ENCODE results near the gene AMDHD2.

AMDHD2 gene

DNA sequence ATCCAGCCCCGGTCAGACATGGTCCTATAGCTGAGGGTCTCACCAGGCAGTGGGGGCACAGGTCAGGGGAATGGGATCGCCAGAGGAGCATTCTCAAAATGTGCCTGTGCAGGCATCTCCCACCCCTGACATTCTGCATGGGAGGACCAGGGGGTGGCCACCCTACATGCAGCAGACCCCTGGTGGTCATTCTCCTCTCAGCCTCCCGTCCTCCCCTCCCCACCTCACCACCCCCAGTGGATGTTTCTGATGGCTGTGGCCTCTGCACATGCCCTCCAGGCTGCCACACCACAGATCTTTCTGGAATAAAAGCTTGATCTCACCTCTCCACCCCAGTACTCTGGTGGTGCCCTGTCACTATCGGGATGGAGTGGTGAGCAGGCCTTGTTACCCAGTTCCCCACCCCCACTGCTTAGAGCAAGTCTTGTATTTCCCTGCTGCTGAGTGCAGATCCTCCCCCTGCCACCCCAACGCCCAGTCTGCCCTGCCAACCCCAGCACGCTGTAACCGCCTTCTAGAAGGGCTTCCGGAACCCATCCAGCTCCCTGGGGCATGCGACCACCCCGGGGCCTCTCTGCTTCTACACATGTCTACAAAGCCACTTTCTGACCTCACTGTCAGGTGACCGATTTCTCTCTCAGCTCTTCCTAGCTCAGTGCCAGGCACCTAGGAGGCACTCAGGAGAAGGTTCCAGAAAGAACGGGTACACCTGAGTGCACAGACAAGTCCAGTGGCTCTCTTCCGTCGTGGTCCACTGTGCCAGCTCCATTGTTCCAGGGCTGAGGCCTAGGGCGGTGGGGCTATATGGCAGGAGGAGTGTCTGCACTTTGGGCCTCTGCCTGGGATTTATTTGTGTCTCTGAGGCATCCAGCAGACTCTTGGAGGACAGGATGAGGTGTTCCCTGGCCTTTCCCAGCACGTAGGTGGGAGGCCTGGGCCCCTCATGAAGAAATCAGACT, 36.0 kb upstream of the AMDHD2 start:
- DNase-seq, result no peak

DNA sequence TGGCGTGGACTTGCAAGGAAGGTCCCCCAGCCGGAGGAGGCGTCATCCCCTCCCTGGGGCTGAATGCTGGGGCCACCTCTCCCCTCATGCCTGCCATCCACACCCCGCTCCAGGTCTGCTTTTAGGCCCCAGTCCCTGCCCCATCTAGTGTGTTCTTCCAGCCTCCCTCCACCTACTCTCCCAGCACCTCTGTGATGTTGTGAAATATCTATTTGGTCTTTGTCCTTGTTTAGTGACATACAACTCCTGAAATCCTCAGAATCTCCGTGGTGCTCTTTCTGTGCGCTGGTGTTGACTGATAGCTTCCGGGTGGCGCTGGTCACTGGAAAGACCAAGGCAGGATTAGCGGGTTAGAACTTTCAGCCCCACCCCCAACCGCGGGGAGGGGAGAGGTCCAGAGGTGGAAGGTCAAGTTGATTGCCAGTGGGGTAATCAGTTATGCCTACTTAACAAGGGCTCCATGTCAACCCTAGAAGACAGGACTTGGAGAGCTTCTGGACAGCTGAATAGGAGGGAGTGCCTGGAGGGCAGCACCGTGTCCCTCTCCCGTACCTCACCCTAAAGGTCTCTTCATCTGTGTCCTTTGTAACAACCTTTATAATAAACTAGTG, 35.2 kb upstream of the AMDHD2 start:
- no peak for DNase-seq

DNA sequence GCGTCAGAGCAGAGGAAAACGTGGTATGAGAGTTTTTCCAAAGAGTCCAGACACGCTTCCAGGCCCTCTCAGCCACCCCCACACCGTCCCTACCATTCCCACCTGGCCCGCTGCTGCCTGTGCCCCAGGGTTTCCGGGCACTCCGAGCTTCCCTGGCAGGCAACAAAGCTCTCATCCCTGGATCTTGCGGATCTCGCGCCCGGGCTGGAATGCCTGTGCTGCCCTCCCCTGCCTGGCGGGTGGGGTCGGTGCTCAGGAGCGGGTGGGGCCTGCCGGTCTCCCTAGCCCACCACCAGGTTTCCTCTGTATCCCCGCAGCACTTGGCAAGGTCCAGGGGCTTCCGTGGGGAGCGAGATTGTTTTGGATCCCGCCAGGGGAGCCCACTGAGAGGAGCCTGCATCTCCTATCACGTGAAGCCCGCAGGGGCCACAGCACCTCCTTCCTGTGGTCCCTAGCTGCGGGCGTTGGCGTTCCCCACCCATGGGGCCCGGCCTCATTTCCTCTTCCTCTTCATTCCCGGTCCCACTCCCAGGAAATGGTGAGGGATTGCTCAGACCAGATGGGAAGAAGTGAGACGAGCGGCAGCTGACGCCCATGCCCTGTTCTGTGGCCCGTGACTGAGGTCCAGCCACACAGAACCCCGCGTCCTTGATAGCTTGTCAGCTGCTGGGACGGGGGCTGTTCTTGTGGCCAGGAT, 34.2 kb upstream of the AMDHD2 start:
- no peak for DNase-seq

DNA sequence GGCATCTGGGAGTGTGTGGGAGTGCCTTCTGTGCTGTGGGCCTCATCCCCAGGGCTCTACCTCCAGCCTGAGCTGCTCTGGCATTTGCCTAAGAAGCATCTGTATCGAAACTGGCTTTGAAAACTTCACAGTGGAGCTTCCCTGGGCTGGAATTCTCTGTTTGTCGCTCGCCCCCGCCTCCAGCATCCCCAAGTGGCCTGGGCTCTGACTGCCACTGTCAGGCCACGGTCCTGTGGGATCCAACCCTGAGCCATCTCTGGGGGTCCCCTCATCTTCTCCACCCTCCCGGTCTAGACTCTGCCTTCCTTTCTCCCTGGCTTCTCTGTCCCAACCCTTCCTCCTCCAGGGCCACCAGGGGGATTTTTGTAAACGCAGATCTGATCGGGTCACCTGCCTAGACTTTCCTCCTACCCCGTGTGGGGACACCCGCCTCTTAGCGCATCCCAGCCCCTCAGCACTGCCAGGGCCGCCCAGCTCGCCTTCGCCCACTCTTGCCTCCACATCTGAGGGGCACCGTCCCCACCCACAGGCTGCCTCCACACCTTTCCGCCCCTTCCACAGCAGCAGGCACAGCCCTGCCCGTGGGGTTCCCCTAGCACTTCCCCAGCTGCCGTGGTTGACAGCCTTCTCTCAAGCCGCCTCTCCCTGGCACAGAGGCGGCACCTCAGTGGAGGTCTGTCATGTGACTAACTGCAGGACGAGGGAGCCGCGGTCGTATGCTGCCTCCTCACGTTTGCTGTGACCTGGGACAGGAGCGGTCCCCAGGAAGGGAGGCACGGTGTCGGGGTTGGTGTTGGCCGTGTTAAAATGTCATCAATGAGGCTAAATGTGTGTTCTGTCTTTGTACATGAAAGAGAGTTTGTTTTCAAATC, 33.3 kb upstream of the AMDHD2 start:
- DNase-seq, result peak; percentile 62

DNA sequence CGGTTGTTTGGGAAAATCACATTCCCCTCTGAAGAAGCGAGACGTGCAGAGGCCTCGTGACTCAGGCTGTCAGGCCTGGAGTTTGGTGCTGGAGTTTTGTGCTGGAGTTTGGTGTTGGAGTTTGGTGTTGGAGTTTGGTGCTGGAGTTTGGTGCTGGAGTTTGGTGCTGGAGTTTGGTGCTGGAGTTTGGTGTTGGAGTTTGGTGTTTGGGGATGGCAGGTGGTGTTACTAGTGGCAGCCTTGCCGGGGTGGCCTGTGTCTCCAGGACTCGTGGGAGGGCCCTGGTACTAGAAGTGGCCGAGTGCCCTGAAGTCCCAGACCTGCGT, 32.7 kb upstream of the AMDHD2 start:
- DNase-seq, result no peak

DNA sequence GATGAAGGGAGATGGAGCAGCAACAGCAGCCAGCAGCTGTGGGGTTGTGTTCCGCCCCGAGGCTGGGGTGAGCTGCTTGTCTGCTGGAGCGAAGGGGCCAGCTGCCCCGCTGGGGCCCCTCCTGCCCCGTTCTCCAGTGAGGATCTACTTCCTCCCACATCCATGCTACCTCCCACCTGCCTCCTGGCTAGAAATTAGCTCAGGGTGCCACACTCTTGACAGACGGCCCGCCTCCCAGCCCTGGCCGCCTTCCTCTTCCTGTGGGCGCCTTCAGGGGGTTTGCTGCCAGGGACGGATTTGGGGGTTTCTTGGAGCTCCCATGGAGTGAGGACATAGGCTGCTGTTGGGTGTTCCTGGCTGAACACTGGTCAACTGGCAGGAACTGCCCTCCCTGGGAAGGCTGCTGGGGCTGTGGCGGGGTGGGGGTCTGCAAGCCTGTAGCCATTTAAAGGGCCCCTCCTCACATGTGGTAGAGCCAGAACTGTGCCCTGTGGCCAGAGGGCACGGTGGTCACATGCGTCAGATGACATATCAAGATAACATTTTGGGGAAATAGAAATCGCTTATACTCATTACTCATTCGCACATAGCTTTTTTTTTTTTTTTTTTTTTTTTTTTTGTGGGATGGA, 32.2 kb upstream of the AMDHD2 start:
- DNase-seq, result peak; percentile 87

DNA sequence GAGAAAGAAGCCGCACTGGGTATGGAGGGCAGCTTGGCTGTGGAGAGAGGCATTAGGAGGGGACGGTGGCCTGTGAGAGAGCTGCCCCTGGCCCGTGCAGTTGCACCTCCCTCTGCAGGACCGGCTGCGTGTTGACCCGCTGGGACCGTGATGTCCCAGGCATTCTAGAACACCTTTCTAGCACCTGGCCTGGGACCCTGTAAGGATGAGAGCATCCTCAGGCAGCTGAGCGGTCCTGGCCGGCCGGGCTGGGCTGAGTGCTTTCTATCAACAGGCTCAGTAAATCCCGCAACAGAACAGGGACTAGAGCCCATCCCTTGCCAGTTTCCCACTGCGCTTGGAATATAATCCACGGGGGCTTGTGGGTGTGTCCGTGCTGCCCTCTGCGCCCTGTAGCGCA, 30.6 kb upstream of the AMDHD2 start:
- DNase-seq, result no peak

DNA sequence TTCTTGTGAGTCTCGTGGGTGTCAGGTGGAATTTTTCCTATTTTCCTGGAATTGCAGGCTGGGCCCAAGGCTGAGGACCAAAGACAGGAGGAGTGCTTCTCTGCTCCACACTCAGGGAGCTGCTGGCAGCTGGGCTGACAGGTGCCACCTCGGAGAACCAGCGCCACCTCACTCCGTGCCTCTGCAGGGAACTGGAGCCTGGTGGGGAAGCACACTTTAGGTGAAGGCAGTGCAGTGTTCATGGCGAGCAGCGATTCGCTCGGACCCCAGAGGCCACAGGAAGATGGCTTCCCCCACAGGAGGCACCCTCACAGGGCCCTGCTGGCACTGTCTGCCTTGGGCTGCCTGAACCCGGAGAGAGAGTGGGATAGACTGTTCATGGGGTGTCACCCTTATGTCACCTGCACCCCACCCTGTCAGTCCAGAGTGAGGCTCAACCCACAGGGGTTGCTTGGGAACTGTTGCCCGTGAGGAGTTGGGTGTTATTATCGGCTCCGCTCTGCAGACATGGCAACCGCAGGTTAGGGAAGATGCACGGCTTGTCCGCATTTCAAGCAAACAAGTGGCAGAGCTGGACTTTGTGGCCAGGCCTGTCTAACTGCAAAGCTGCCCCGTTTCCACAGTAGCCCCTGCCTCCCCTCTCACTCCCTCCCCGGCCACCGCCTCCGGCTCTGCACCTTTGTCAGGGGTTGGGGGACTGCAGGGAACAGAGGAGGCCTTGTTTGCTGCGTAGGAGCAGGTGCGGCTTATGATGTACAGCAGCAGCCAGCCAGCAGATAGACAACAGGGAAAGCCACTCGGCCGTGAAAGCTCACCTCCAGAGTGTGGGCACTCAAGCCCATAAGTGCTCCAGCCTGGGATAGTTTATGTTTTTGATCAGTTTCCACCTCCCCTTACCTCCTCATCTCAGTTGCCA, 29.7 kb upstream of the AMDHD2 start:
- no peak for DNase-seq

DNA sequence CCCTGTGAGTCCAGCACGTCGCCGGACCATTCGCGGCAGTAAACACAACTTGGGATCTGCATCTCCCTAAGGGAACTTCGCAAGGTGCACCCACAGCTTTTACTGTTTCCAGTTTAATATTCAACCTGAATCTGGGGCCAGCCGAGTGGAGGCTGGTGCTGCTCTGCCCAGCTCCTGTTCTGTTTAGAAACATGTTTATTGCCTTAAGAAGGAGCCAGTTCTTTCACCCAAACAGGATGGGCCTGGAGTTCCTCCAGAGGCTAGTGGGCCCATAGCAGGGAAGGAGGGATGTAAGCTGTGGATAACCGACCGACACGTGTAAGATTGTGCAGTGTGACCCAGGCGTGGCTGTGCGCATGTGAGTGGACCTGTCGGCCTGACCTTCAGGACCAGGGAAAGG, 27.9 kb upstream of the AMDHD2 start:
- DNase-seq, result no peak

DNA sequence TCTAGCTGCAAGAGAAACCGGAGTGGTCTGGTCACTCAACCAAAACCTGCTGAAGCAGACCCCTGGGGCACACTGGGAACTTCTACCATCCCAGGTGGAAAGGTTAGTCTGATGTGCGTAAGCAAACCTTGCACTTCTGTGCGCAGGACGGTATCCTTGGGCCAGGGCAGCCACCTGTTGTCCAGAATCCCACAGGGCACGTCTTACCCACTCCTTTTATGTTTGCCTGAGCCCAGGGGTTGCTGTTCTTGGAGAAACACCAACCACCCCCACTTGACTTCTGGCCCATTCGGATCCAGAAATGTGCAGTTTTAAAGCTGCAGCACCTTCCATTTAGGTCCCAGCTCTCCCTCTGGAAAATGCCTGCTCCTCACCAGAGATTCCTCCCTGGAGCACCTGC, 26.6 kb upstream of the AMDHD2 start:
- no peak for DNase-seq

DNA sequence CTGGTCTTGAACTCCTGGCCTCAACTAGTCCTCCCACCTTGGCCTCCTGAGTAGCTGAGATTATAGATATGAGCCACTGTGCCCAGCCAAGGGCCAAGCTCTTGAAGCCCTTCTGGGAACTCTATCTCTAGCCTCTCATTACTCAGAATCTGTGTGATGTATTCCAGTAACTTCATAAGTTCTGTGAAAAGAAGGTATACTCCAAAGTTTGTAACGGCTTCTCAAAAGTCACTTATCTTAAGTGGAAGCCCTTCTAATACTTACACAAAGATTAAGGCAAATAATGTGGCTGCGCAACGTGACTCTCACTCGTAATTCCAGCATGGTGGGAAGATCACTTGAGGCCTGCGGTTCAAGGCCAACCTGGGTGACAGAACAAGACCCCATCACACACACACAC, 25.6 kb upstream of the AMDHD2 start:
- DNase-seq, result no peak

DNA sequence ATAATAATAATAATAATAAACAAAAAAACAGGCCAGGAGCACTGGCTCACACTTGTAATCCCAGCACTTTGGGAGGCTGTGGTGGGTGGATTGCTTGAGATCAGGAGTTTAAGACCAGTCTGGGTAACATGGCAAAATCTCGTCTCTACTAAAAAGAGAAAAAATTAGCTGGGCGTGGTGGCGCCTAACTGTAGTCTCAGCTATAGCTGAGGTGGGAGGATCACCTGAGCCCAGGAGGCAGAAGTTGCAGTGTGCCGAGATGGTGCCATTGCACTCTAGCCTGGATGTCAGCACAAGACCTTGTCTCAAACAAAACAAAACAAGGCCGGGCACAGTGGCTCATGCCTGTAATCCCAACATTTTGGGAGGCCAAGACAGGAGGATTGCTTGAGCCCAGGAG, 25.1 kb upstream of the AMDHD2 start:
- no peak for DNase-seq

DNA sequence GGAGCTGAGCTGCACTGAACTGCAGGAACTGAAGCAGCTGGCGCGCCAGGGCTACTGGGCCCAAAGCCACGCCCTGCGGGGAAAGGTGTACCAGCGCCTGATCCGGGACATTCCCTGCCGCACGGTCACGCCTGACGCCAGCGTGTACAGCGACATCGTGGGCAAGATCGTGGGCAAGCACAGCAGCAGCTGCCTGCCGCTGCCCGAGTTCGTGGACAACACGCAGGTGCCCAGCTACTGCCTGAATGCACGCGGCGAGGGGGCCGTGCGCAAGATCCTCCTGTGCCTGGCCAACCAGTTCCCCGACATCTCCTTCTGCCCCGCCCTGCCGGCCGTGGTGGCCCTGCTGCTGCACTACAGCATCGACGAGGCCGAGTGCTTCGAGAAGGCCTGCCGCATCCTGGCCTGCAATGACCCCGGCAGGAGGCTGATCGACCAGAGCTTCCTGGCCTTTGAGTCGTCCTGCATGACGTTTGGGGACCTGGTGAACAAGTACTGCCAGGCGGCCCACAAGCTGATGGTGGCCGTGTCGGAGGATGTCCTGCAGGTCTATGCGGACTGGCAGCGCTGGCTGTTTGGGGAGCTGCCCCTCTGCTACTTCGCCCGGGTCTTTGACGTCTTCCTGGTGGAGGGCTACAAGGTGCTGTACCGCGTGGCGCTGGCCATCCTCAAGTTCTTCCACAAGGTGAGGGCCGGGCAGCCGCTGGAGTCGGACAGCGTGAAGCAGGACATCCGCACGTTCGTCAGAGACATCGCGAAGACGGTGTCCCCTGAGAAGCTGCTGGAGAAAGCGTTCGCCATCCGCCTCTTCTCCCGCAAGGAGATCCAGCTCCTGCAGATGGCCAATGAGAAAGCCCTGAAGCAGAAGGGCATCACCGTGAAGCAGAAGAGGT, 23.7 kb upstream of the AMDHD2 start:
- no peak for DNase-seq

DNA sequence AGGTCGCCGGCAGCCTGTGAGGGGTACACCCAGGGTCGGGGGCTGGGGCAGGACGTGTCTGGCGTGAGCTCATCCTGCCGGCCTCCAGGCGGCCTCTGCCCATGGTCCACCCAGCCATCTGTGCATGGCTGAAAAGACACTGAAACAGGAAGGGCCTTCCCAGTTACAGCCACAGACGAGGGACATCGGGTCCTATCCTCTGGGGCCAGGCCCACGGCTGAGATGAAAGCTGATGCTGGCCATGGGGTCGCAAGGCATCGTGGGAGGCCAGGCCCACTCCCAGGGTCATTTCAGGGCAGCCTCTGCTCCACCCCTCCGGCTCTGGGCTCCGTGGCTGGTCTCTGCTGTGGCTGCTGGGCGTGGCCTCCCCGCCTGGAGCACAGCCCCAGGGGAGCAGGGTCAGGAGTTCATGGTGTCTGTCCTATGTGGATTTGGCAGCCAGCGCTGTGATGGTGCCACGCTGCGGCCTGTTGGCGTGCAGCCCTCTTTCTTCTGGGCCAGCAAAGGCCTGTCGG, 23.0 kb upstream of the AMDHD2 start:
- peak; percentile 28 for DNase-seq

DNA sequence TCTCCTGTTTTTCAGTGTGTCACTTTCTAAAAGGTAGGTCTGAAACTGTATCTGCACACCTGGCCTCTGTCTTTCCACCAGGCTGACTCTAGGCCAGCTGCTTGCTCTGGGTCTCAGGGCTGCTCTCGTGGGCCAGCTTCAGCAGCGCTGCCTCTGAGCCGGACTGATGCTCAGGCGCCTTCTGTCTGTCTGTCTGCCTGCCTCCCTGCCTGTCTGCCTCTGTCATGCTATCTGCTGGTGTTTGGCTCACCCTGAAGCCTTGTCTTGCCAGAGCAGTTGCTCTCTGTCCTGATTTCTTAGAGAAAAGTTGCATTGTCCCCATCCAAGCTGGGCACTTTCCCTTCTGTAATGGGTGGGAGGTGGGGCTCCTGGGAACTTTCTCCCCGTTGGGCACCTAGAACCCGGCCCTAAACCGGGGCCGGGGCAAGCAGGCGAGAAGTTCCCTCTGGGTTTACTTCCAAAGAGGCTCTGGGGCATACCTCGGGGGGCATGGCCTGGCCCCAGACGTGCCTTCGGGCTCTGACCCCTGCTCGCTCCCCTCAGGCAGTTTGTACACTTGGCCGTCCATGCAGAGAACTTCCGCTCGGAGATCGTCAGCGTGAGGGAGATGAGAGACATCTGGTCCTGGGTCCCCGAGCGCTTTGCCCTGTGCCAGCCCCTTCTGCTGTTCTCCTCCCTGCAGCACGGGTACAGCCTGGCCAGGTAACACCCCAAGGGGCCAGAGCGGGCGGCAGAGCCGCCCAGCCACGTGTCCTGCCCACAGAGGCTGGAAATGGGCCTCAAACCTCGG, 22.3 kb upstream of the AMDHD2 start:
- DNase-seq, result no peak

DNA sequence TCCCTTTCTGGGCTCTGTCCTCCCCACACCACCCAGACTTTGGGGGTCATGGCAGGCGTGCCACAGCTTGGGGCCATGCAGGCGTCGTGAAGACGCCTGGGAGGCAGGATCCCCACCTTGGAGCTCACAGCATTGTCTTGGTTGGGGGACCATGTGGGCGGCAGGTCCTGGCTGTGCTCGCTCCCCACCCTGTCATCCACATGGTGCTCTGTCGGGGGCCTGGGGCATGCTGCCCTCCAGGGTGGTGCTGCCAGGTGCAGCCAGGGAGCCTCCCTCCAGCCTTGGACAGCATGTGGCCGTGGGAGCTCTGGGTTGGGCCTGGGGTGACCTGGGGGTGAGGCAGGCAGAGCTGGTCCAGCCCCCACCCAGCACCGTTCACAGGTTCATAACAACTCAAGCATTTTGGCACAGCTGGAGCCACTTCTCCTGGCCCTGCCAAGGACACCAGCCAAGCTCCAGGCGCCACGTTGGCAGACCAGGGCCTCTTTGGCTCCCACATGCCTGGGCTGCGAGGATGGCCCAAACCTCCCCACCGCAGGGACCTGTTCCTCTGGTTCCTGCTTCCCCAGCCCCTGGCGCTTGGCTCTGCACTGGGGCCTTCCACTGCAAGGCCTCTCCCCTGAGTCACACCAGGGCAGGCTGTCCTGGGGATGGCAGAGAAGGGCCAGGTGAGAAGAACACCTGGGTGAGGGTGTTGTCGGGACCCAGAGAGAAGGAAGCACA, 21.5 kb upstream of the AMDHD2 start:
- DNase-seq, result no peak

DNA sequence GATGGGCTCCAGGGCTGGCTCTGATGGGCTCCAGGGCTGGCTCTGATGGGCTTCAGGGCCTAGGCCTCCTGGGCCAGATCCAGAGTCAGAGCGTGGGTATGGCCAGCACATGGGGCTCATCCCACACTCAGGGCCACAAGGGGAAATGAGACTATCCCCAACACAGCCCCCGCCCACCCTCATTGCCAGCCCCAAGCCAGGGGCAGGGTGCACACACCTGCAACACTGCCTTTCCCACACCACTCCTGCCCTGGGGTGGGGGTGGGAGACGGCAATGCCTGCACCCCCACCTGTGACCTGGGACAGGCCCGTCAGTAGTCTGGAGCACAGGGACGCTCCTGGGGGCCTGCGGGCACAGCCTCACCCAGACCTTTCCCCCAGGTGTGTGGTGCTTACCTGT, 20.7 kb upstream of the AMDHD2 start:
- no peak for DNase-seq

DNA sequence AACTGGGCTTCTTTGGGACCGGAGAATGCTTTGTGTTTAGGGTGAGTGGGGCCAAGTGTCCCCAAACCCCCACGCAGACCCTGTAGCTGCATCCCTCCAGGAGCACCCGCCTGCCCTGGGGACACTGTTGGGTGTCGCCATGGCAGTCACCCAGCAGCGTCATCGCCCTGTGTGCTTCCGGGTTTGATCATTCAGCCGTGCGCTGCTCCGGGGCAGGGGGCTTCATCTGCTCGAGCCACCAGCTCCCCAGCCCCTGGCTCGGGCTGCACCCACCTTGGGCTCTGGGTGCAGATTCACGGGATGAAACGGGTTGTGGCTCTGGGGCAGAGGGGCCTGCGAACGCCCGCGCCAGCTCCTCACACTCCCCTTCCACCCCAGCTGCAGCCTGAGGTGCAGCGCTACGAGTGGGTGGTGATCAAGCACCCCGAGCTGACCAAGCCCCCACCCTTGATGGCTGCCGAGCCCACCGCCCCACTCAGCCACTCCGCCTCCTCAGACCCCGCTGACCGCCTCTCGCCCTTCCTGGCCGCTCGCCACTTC, 20.2 kb upstream of the AMDHD2 start:
- DNase-seq, result no peak

Data from GF-D8 (cell line).